ENCODE measurements around the gene MAP3K14.

MAP3K14 gene

DNA sequence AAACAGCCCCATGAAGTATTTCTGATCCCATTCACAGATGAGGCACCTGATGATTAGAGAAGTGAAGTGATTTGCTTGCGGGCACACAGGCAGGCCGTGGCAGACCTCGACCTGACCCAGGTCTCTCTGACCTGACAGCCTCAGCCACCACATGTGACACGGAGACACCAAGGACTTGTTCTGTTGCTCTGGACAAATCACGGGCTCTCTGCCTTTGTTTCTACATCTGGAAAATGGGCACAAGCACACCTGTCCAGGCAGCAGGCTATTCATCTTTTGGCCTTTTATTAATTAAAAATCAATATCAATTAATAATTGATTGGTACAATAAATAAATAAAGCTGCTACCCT, 3.4 kb downstream of the MAP3K14 start:
- Histone ChIP-seq H3F3A (ENCODE audit: insufficient read depth, low read length) (peaks cover 64% of the 10 kb centered on the region), H3K79me2 (ENCODE audit: low read length) (peaks cover 77% of the 10 kb centered on the region), H3K4me3 (ENCODE audit: low read length) (peak overlapping the region; percentile 68), H4K20me1 (ENCODE audit: insufficient read depth, low read length) (no peaks in the 10 kb centered on the region), H3K4me1 (ENCODE audit: low read length) (peaks cover 49% of the 10 kb centered on the region), H3K27ac (ENCODE audit: low read length) (peak overlapping the region; percentile 93), H2AFZ (ENCODE audit: low read length) (no peak overlapping the region), H3K27me3 (replicated peaks; ENCODE audit: insufficient read depth, low read length) (no peaks in the 10 kb centered on the region), H3K9me3 (replicated peaks; ENCODE audit: insufficient read depth, low read length) (no peaks in the 10 kb centered on the region), H3K36me3 (replicated peaks; ENCODE audit: insufficient read depth, low read length) (no peaks in the 10 kb centered on the region), H3K9me2 (replicated peaks; ENCODE audit: insufficient read depth, low read length) (no peaks in the 10 kb centered on the region), H3K4me2 (ENCODE audit: low read depth, low read length) (peak overlapping the region; percentile 87), H3K9ac (ENCODE audit: low read length) (peak overlapping the region; percentile 81; the same call in 1 of the 2 replicates)
- DNase-seq, result peak; percentile 39
- TF ChIP-seq, protein P1, sequence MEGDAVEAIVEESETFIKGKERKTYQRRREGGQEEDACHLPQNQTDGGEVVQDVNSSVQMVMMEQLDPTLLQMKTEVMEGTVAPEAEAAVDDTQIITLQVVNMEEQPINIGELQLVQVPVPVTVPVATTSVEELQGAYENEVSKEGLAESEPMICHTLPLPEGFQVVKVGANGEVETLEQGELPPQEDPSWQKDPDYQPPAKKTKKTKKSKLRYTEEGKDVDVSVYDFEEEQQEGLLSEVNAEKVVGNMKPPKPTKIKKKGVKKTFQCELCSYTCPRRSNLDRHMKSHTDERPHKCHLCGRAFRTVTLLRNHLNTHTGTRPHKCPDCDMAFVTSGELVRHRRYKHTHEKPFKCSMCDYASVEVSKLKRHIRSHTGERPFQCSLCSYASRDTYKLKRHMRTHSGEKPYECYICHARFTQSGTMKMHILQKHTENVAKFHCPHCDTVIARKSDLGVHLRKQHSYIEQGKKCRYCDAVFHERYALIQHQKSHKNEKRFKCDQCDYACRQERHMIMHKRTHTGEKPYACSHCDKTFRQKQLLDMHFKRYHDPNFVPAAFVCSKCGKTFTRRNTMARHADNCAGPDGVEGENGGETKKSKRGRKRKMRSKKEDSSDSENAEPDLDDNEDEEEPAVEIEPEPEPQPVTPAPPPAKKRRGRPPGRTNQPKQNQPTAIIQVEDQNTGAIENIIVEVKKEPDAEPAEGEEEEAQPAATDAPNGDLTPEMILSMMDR (IDR thresholded peaks at IDR 0.05; ENCODE audit: low read length), result no peak
- TF ChIP-seq EZH2phosphoT487 (IDR thresholded peaks at IDR 0.05; ENCODE audit: low read length) (no peak), EZH2 (optimal IDR thresholded peaks at IDR 0.05; ENCODE audit: low read depth, low read length) (no peak)

DNA sequence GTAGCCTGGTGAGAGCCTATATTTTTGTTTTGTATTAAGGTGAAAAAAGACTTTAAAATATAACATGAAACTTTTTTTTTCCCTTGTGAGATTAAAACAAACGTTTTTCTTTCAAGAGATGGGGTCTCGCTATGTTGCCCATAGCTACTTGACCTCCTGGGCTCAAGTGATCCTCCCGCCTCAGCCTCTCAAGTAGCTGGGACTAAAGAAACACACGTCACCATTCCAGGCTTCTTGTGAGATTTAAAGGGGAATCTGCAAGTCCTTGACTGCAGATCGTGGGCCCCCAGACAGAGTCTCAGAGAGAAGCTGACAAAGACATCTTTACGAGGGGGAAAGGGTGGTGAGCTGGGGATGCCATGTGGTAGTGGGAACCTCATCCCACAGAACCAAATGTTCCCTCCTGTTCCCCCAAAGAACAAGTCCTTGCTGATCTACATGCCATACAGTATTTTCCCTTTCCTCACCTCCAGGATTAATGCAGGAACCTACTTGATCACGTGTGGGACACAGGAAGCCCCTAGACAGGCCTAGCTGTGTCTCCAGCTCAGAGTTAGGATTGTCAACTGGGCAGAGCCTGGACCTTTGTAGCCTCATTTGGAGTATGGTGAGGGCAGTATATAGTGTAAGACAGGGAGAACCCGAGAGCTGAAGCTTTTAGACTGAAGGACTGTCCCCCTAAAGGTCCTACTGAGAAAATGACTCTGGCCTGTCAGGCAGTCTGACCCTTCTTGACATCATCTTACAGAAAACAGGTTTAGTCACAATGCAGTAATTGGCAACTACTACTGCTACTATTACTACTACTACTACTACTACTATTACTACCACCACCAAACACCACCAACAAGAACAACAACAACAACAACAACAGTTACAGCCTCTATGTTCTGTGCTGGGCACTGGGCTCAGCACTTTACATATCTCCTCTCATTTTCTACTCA, 4.1 kb downstream of the MAP3K14 start:
- H3K4me1 ChIP-seq (ENCODE audit: low read length), result peaks cover 44% of the 10 kb centered on the region
- H4K20me1 ChIP-seq (ENCODE audit: insufficient read depth, low read length), result no peaks in the 10 kb centered on the region
- TF ChIP-seq EZH2phosphoT487 (IDR thresholded peaks at IDR 0.05; ENCODE audit: low read length), result no peak
- TF ChIP-seq, protein P1 (IDR thresholded peaks at IDR 0.05; ENCODE audit: low read length), result no peak; the same call in 1 of the 2 replicates
- no peak for TF ChIP-seq EZH2 (optimal IDR thresholded peaks at IDR 0.05; ENCODE audit: low read depth, low read length)
- no peaks in the 10 kb centered on the region for H3K9me3 ChIP-seq (replicated peaks; ENCODE audit: insufficient read depth, low read length)
- H3F3A ChIP-seq (ENCODE audit: insufficient read depth, low read length), result peaks cover 60% of the 10 kb centered on the region
- H3K27me3 ChIP-seq (replicated peaks; ENCODE audit: insufficient read depth, low read length), result no peaks in the 10 kb centered on the region
- peak overlapping the region; percentile 68 for H3K4me3 ChIP-seq (ENCODE audit: low read length)
- H3K27ac ChIP-seq (ENCODE audit: low read length), result peak overlapping the region; percentile 93
- H3K9ac ChIP-seq (ENCODE audit: low read length), result peak overlapping the region; percentile 81
- H2AFZ ChIP-seq (ENCODE audit: low read length), result peak overlapping the region; percentile 12; the same call in 1 of the 2 replicates
- H3K4me2 ChIP-seq (ENCODE audit: low read depth, low read length), result peak overlapping the region; percentile 87
- H3K79me2 ChIP-seq (ENCODE audit: low read length), result peaks cover 83% of the 10 kb centered on the region
- no peaks in the 10 kb centered on the region for H3K9me2 ChIP-seq (replicated peaks; ENCODE audit: insufficient read depth, low read length)
- H3K36me3 ChIP-seq (replicated peaks; ENCODE audit: insufficient read depth, low read length), result no peaks in the 10 kb centered on the region
- DNase-seq, result no peak

DNA sequence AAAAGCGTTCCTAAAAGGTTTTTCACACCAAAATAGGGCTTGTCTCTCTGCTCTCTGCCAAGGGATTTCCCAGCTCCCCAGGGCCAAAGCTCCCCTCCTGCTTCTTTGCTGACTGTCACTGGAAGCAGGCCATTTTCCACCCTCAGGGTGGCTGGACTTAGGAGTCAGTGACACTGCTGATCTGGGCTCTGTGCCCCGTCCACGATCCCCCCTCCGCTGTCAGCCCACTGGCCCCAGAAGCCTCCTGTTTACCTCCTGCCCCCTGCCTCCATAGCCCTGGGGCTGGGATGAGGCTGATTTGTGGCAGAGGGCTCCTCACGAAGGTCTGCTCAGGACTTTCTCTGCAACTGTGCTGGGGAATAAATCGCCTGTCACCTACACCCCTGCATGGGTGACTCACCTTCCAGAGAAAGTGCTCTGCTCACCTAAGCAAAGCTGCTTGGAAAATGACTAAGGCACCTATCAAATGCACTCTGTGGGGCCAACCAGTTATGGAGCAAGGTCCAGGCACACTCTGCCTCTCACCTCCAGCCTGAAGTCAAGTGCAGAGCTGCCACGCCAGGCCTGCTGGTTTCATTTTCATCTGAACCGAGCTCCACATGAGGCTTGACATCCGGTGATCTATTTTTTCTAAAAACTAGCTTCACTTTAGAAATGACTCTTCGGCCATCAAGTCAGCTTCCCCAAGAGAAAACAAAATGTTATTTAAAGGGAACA, 4.9 kb downstream of the MAP3K14 start:
- Histone ChIP-seq H3K4me3 (ENCODE audit: low read length) (peak overlapping the region; percentile 68), H3F3A (ENCODE audit: insufficient read depth, low read length) (peaks cover 56% of the 10 kb centered on the region), H2AFZ (ENCODE audit: low read length) (no peak overlapping the region), H3K27me3 (replicated peaks; ENCODE audit: insufficient read depth, low read length) (no peaks in the 10 kb centered on the region), H3K27ac (ENCODE audit: low read length) (peak overlapping the region; percentile 93), H3K36me3 (replicated peaks; ENCODE audit: insufficient read depth, low read length) (no peaks in the 10 kb centered on the region), H3K9me3 (replicated peaks; ENCODE audit: insufficient read depth, low read length) (no peaks in the 10 kb centered on the region), H3K9ac (ENCODE audit: low read length) (peak overlapping the region; percentile 81), H3K79me2 (ENCODE audit: low read length) (peaks cover 90% of the 10 kb centered on the region), H3K4me2 (ENCODE audit: low read depth, low read length) (peak overlapping the region; percentile 87), H4K20me1 (ENCODE audit: insufficient read depth, low read length) (no peaks in the 10 kb centered on the region), H3K4me1 (ENCODE audit: low read length) (peaks cover 44% of the 10 kb centered on the region), H3K9me2 (replicated peaks; ENCODE audit: insufficient read depth, low read length) (no peaks in the 10 kb centered on the region)
- DNase-seq, result peak; percentile 95
- TF ChIP-seq EZH2 (optimal IDR thresholded peaks at IDR 0.05; ENCODE audit: low read depth, low read length) (no peak), EZH2phosphoT487 (IDR thresholded peaks at IDR 0.05; ENCODE audit: low read length) (no peak)
- TF ChIP-seq, protein P1 (IDR thresholded peaks at IDR 0.05; ENCODE audit: low read length), result no peak

All from MM.1S (cell line).